ENCODE results near the gene TAB2. TPM values are rescaled to one million over a fixed set of nuclear protein-coding genes. Genes with fewer than 3 reads are reported as not detected.

TAB2 gene
- total and polyA plus RNA-seq, 2 experiments from 2014 or later: 19.8 to 59.2 TPM

DNA sequence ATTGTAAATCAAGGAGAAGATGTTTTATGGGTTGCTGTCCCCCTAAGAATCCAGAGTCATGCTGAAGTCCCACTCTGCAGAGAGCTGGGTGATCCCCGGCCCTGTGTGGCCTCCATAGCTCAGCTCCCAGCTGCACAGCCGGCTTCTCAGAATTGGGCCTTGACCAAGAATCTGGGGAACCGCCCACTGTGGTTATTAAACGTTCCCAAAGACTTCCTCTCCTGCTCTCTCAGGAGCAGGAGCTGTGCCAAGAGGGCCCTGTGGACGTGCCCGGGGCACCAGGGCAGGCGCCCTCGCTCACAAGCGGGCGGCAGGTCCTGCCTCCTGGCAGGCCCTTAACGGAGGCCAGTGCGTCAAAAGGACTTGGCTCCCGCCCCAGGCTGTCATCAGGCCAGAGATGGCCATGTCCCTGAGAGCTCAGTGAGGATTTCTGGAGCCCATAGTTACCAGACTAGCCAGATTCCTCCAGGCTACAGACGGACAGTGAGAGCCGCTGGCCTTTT is 136.9 kb downstream of the TAB2 start:
- H3K4me3 ChIP-seq: no peak overlapping the region
- Mint-ChIP-seq H3K4me3 (no peak overlapping the region), H3K27me3 (ENCODE audit: insufficient read depth, low read depth, poor library complexity) (peaks cover 25% of the 10 kb centered on the region), H3K27ac (no peak overlapping the region), H3K9me3 (no peaks in the 10 kb centered on the region), H3K36me3 (ENCODE audit: low read depth) (no peaks in the 10 kb centered on the region), H3K4me1 (no peaks in the 10 kb centered on the region)
- no peaks in the 10 kb centered on the region for H4K20me1 ChIP-seq (replicated peaks; ENCODE audit: insufficient read depth)
- H3K36me3 ChIP-seq (ENCODE audit: insufficient read depth): no peaks in the 10 kb centered on the region
- TF ChIP-seq, protein P1, sequence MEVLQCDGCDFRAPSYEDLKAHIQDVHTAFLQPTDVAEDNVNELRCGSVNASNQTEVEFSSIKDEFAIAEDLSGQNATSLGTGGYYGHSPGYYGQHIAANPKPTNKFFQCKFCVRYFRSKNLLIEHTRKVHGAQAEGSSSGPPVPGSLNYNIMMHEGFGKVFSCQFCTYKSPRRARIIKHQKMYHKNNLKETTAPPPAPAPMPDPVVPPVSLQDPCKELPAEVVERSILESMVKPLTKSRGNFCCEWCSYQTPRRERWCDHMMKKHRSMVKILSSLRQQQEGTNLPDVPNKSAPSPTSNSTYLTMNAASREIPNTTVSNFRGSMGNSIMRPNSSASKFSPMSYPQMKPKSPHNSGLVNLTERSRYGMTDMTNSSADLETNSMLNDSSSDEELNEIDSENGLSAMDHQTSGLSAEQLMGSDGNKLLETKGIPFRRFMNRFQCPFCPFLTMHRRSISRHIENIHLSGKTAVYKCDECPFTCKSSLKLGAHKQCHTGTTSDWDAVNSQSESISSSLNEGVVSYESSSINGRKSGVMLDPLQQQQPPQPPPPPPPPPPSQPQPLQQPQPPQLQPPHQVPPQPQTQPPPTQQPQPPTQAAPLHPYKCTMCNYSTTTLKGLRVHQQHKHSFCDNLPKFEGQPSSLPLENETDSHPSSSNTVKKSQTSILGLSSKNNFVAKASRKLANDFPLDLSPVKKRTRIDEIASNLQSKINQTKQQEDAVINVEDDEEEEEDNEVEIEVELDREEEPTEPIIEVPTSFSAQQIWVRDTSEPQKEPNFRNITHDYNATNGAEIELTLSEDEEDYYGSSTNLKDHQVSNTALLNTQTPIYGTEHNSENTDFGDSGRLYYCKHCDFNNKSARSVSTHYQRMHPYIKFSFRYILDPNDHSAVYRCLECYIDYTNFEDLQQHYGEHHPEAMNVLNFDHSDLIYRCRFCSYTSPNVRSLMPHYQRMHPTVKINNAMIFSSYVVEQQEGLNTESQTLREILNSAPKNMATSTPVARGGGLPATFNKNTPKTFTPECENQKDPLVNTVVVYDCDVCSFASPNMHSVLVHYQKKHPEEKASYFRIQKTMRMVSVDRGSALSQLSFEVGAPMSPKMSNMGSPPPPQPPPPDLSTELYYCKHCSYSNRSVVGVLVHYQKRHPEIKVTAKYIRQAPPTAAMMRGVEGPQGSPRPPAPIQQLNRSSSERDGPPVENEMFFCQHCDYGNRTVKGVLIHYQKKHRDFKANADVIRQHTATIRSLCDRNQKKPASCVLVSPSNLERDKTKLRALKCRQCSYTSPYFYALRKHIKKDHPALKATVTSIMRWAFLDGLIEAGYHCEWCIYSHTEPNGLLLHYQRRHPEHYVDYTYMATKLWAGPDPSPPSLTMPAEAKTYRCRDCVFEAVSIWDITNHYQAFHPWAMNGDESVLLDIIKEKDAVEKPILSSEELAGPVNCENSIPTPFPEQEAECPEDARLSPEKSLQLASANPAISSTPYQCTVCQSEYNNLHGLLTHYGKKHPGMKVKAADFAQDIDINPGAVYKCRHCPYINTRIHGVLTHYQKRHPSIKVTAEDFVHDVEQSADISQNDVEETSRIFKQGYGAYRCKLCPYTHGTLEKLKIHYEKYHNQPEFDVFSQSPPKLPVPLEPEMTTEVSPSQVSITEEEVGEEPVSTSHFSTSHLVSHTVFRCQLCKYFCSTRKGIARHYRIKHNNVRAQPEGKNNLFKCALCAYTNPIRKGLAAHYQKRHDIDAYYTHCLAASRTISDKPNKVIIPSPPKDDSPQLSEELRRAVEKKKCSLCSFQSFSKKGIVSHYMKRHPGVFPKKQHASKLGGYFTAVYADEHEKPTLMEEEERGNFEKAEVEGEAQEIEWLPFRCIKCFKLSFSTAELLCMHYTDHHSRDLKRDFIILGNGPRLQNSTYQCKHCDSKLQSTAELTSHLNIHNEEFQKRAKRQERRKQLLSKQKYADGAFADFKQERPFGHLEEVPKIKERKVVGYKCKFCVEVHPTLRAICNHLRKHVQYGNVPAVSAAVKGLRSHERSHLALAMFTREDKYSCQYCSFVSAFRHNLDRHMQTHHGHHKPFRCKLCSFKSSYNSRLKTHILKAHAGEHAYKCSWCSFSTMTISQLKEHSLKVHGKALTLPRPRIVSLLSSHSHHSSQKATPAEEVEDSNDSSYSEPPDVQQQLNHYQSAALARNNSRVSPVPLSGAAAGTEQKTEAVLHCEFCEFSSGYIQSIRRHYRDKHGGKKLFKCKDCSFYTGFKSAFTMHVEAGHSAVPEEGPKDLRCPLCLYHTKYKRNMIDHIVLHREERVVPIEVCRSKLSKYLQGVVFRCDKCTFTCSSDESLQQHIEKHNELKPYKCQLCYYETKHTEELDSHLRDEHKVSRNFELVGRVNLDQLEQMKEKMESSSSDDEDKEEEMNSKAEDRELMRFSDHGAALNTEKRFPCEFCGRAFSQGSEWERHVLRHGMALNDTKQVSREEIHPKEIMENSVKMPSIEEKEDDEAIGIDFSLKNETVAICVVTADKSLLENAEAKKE (CRISPR knock-in tag; IDR thresholded peaks at IDR 0.05): no peak
- no peak for TF ChIP-seq POLR2AphosphoS5 (IDR thresholded peaks at IDR 0.05; ENCODE audit: low read depth)
- TF ChIP-seq, protein P2, sequence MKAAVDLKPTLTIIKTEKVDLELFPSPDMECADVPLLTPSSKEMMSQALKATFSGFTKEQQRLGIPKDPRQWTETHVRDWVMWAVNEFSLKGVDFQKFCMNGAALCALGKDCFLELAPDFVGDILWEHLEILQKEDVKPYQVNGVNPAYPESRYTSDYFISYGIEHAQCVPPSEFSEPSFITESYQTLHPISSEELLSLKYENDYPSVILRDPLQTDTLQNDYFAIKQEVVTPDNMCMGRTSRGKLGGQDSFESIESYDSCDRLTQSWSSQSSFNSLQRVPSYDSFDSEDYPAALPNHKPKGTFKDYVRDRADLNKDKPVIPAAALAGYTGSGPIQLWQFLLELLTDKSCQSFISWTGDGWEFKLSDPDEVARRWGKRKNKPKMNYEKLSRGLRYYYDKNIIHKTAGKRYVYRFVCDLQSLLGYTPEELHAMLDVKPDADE (IDR thresholded peaks at IDR 0.05): no peak
- no peak for TF ChIP-seq STAT1 (IDR thresholded peaks at IDR 0.05; ENCODE audit: unreplicated experiment)
- TF ChIP-seq ZNF114 (CRISPR knock-in tag; IDR thresholded peaks at IDR 0.05): no peak
- no peak overlapping the region for H2AFZ ChIP-seq
- H3K4me1 ChIP-seq (ENCODE audit: insufficient read depth): no peaks in the 10 kb centered on the region
- DNase-seq (ENCODE audit: low spot score): no peak
- ATAC-seq: no peak
- H3K9me2 ChIP-seq (ENCODE audit: insufficient read depth): no peaks in the 10 kb centered on the region
- no peaks in the 10 kb centered on the region for H3K79me2 ChIP-seq (replicated peaks; ENCODE audit: insufficient read depth)
- H3K27ac ChIP-seq (ENCODE audit: low read depth): no peak overlapping the region
- H3K27me3 ChIP-seq (ENCODE audit: insufficient read depth): peaks cover 45% of the 10 kb centered on the region
- no peak overlapping the region for H3K4me2 ChIP-seq
- no peaks in the 10 kb centered on the region for H3F3A ChIP-seq (replicated peaks; ENCODE audit: low read depth)
